Measurements from ENCODE around the gene RNF7.
A peak's percentile ranks its signal among the peaks of the same experiment; 100 is the strongest.
"Not testable (repeated sequence)": the region's sequence is repeated elsewhere in the genome, so short reads cannot be mapped to it uniquely, and the experiment has no call there.

Gene RNF7

GRCh38 chr3:141738022-141738890 lies at the start of gene RNF7:
Gene RNF7 (plus strand): TSS chr3:141738298. CDS start chr3:141738342, 44 bp downstream.
- DNase-seq: peak; percentile 96
- no peaks in the 10 kb centered on the region for H3K9me3 ChIP-seq (ENCODE audit: severe bottlenecking)
- H3K27ac ChIP-seq: peak within 1 kb of the TSS; percentile 80
- TF ChIP-seq, protein P1, sequence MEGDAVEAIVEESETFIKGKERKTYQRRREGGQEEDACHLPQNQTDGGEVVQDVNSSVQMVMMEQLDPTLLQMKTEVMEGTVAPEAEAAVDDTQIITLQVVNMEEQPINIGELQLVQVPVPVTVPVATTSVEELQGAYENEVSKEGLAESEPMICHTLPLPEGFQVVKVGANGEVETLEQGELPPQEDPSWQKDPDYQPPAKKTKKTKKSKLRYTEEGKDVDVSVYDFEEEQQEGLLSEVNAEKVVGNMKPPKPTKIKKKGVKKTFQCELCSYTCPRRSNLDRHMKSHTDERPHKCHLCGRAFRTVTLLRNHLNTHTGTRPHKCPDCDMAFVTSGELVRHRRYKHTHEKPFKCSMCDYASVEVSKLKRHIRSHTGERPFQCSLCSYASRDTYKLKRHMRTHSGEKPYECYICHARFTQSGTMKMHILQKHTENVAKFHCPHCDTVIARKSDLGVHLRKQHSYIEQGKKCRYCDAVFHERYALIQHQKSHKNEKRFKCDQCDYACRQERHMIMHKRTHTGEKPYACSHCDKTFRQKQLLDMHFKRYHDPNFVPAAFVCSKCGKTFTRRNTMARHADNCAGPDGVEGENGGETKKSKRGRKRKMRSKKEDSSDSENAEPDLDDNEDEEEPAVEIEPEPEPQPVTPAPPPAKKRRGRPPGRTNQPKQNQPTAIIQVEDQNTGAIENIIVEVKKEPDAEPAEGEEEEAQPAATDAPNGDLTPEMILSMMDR (IDR thresholded peaks at IDR 0.05; ENCODE audit: low read depth, low read length): peak; percentile 95
- no peaks in the 10 kb centered on the region for H3K27me3 ChIP-seq (ENCODE audit: insufficient read depth, low read depth, severe bottlenecking)
- peak within 1 kb of the TSS; percentile 97 for H3K4me3 ChIP-seq (ENCODE audit: low read depth, low read length)
- peaks cover 4% of the 10 kb centered on the region; the same call in 1 of the 2 replicates for H3K36me3 ChIP-seq

- Histone ChIP-seq H3K27me3 (ENCODE audit: insufficient read depth, low read depth, severe bottlenecking) (no peaks in the 10 kb centered on the region), H3K4me3 (ENCODE audit: low read depth, low read length) (no peak overlapping the region), H3K27ac (no peak overlapping the region), H3K9me3 (ENCODE audit: severe bottlenecking) (no peaks in the 10 kb centered on the region), H3K36me3 (no peaks in the 10 kb centered on the region)
- TF ChIP-seq, protein P1 (IDR thresholded peaks at IDR 0.05; ENCODE audit: low read depth, low read length): no peak
- no peak for DNase-seq
Observed at GRCh38 chr3:141690431-141691072, 47.5 kb upstream of the RNF7 start.

DNA sequence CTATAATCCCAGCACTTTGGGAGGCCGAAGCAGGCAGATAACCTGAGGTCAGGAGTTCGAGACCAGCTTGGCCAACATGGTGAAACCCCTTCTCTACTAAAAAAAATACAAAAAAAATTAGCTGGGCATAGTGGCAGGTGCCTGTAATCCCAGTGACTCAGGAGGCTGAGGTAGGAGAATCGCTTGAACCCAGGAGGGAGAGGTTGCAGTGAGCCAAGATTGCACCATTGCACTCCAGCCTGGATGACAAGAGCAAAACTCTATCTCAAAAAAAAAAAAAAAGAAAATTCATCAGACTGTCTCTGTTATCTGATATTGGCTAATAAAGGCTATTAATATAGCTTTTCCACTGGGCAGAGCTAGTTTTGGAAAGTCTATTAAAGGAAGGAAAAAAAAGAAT lies 46.6 kb upstream of the RNF7 start:
- not testable (repeated sequence) for H3K36me3 ChIP-seq; H3K27ac ChIP-seq; DNase-seq; H3K9me3 ChIP-seq (ENCODE audit: severe bottlenecking); H3K27me3 ChIP-seq (ENCODE audit: insufficient read depth, low read depth, severe bottlenecking); H3K4me3 ChIP-seq (ENCODE audit: low read depth, low read length)

DNA sequence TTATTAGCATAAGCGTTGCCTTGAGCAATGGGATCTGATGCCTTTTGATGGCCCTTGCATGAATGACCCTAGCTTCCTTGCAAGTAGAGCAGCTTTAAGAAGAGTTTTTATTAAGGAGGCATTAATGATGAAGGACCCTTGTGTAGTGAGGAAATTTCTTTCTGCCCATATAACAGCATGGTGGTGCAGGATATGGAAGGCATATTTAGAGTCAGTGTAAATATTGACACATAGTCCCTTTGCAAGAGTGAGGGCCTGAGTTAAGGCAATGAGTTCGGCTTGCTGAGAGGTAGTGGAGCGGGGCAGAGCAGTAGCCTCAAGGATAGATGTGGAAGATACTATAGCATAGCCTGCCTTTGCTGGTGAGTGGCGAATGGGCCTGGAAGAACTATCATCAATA lies 45.1 kb upstream of the RNF7 start:
- not testable (repeated sequence) for H3K27ac ChIP-seq; H3K9me3 ChIP-seq (ENCODE audit: severe bottlenecking); H3K27me3 ChIP-seq (ENCODE audit: insufficient read depth, low read depth, severe bottlenecking); H3K4me3 ChIP-seq (ENCODE audit: low read depth, low read length); DNase-seq; H3K36me3 ChIP-seq

- Histone ChIP-seq H3K4me3 (ENCODE audit: low read depth, low read length) (no peak overlapping the region), H3K27ac (no peak overlapping the region), H3K9me3 (ENCODE audit: severe bottlenecking) (no peaks in the 10 kb centered on the region), H3K27me3 (ENCODE audit: insufficient read depth, low read depth, severe bottlenecking) (no peaks in the 10 kb centered on the region), H3K36me3 (no peaks in the 10 kb centered on the region)
- TF ChIP-seq, protein P1 (IDR thresholded peaks at IDR 0.05; ENCODE audit: low read depth, low read length): no peak
- DNase-seq: no peak
Observed at GRCh38 chr3:141699324-141699723, 38.8 kb upstream of the RNF7 start.

GRCh38 chr3:141699897-141700296 lies 38.2 kb upstream of the RNF7 start:
- no peak overlapping the region for H3K4me3 ChIP-seq (ENCODE audit: low read depth, low read length)
- H3K9me3 ChIP-seq (ENCODE audit: severe bottlenecking): no peaks in the 10 kb centered on the region
- DNase-seq: no peak
- no peaks in the 10 kb centered on the region for H3K27me3 ChIP-seq (ENCODE audit: insufficient read depth, low read depth, severe bottlenecking)
- TF ChIP-seq, protein P1 (IDR thresholded peaks at IDR 0.05; ENCODE audit: low read depth, low read length): no peak
- no peak overlapping the region for H3K27ac ChIP-seq
- no peaks in the 10 kb centered on the region for H3K36me3 ChIP-seq

GRCh38 chr3:141703367-141703766 lies 34.7 kb upstream of the RNF7 start:
- not testable (repeated sequence) for DNase-seq; H3K4me3 ChIP-seq (ENCODE audit: low read depth, low read length); H3K36me3 ChIP-seq; H3K27ac ChIP-seq; H3K27me3 ChIP-seq (ENCODE audit: insufficient read depth, low read depth, severe bottlenecking); H3K9me3 ChIP-seq (ENCODE audit: severe bottlenecking)

All from WERI-Rb-1 (cell line).